Mesothelial cell of epicardium (in vitro differentiated cells): Measurements from ENCODE around the gene SUFU. TPM values are rescaled to one million over a fixed set of nuclear protein-coding genes. Genes with fewer than 3 reads are reported as not detected.

Experiments used
- DNase-seq, 2 experiments: peaks; one replicate each; pipeline ENCODE4 v3.0.0; 2021; ENCODE audit warnings: low spot score in 2 of 2; ENCODE audit not compliant: unreplicated experiment in 2 of 2
- H3K27ac Mint-ChIP-seq: 2 replicates; pipeline ENCODE4 v1.8.0; 2021; ENCODE audit warnings: mixed read lengths
- H3K27me3 Mint-ChIP-seq: 2 replicates; pipeline ENCODE4 v1.8.0; 2021; ENCODE audit warnings: low read depth, mixed read lengths
- H3K36me3 Mint-ChIP-seq: 2 replicates; pipeline ENCODE4 v1.8.0; 2021; ENCODE audit warnings: mixed read lengths
- H3K4me1 Mint-ChIP-seq: 2 replicates; pipeline ENCODE4 v1.8.0; 2021; ENCODE audit warnings: mixed read lengths
- H3K4me3 Mint-ChIP-seq: 2 replicates; pipeline ENCODE4 v1.8.0; 2021; ENCODE audit warnings: mild to moderate bottlenecking, moderate library complexity, mixed read lengths
- H3K9me3 Mint-ChIP-seq: 2 replicates; pipeline ENCODE4 v1.8.0; 2021; ENCODE audit warnings: mixed read lengths
- total RNA-seq: library from RNA; stranded (reverse); gene quantifications from 3 replicates; pipeline ENCODE4 v1.2.1, GENCODE V29; 2021
- TF ChIP-seq, protein P1 (sequence below): fragments of 200-600 bp; sonication (generic); IDR thresholded peaks from one replicate; pipeline ENCODE4 v1.5.0; 2021; ENCODE audit warnings: antibody characterized with exemption; ENCODE audit not compliant: unreplicated experiment

SUFU gene
- total RNA-seq, 1 donor from 2014 or later: 33.4 TPM

DNA sequence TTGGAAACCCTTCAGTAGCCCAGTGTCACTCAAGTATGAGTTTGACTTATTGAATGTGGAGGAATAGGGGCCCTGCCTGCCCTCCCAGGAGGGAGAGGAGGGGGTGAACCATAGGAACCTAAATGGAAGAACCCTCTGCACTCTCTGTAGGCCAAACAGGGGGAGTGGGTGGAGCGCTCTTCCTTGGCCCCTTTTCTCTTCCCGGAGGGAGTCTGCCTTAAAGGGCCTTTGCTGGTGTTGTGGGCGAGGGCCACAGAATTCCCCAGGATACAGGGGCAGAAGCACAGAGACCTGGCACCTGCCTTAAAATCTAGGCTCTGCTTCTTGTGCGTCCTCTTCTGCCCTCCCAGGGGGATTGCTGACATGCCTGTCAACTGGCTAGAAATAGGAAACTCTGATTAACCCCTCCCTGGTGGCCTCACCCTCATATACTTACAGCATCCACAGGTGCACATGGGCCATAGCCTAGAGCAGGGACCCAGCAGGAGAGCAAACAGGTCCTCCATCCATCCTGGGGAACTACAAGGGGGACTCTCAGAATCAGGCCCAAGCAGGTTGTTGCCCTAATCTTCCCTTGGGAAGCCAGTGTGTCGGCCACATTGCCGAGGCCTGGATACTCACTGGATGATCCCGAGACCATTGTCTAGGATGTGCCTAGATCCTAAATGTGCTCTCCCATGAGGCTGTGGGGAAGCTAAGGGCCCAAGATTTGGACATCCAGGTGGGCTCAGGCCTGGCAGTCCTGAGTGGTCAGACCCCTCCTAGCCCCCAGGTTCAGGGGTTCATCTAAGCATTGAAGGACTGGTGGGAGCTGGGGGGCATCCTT, 143.9 kb downstream of the SUFU start:
- Mint-ChIP-seq H3K27me3 (no peaks in the 10 kb centered on the region), H3K27ac (peak overlapping the region; percentile 9), H3K36me3 (no peaks in the 10 kb centered on the region), H3K9me3 (no peaks in the 10 kb centered on the region), H3K4me3 (peak overlapping the region; percentile 97), H3K4me1 (peaks cover 56% of the 10 kb centered on the region)
- TF ChIP-seq, protein P1, sequence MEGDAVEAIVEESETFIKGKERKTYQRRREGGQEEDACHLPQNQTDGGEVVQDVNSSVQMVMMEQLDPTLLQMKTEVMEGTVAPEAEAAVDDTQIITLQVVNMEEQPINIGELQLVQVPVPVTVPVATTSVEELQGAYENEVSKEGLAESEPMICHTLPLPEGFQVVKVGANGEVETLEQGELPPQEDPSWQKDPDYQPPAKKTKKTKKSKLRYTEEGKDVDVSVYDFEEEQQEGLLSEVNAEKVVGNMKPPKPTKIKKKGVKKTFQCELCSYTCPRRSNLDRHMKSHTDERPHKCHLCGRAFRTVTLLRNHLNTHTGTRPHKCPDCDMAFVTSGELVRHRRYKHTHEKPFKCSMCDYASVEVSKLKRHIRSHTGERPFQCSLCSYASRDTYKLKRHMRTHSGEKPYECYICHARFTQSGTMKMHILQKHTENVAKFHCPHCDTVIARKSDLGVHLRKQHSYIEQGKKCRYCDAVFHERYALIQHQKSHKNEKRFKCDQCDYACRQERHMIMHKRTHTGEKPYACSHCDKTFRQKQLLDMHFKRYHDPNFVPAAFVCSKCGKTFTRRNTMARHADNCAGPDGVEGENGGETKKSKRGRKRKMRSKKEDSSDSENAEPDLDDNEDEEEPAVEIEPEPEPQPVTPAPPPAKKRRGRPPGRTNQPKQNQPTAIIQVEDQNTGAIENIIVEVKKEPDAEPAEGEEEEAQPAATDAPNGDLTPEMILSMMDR: no peak
- no peak for DNase-seq

DNA sequence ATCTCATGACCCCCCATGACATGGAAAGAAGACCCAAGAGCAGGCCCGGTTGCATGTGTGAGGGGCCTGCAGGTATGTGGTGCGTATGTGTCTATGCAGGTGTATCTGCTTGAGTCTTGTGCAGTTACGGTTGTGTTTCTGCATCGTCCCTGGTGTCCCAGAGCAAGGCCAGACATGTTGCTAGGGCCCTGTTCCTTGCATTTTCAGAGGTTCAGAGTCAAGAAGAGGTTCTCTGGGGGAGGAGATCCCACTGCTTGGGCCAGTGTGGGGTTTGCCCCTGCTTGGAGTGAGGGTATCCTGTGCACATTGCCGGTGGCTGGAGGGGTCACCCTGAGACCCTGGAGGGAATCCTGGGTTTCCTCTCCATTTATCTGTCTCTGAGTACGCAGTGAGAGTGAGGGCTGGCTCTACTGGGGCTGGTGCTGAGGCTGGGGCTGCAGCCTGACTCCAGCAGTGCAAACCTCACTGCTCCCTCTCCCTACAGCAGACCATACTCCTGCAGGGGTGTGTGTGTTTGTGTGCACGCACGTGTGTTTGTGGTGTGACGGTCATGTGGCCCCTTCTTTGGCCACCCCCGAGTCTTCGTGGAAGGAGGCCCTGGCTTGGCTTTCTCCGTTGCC, 144.6 kb downstream of the SUFU start:
- H3K9me3 Mint-ChIP-seq: no peaks in the 10 kb centered on the region
- H3K27me3 Mint-ChIP-seq: no peaks in the 10 kb centered on the region
- H3K4me1 Mint-ChIP-seq: peaks cover 56% of the 10 kb centered on the region
- peak overlapping the region; percentile 9 for H3K27ac Mint-ChIP-seq
- no peak for DNase-seq
- no peaks in the 10 kb centered on the region for H3K36me3 Mint-ChIP-seq
- H3K4me3 Mint-ChIP-seq: peak overlapping the region; percentile 40
- TF ChIP-seq, protein P1: no peak

DNA sequence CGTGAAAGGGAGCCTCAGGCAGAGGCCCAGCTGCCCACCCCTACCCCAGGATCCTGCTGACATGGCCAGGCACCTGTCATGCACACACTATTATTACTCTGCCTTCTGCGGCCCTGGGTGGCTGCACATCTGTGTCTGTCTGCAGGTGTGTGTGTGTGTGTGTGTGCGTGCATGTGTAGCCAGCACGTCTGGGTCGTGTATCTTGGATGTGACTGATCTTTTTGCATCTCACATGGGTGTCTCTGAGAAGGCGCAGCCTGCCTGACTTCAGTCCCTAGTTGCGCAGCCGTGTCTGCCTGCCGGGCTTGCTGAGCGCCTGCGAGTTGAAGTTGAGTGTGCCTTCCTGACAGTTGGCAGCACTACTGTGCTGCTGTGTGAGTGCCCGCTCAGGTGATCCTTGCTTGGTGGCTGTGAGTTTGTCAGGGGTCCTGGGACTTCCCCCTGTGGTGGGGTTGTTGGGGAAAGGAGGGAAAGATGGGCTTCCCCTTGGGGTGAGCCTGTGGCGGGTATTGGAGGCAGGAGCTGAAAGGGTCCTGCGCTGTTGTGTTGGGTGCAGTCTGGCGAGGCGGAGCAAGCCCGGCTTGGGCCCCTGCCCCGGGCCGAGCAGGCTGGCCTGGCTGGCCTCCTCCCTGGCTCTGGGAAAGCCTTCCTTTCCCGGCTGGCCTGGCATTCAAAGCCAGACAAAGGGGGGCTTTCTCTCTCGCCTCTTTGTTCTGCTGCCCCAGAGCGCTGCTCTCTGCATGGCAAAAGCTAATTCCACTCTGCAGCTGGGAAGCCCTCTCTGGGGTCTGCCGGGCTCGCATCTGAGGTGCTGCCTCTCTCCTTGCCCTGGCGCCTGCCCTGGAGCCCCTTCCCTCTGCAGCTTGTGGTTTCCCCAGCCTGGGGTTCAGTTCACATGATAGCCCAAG, 145.4 kb downstream of the SUFU start:
- no peaks in the 10 kb centered on the region for H3K36me3 Mint-ChIP-seq
- H3K27me3 Mint-ChIP-seq: no peaks in the 10 kb centered on the region
- peaks cover 56% of the 10 kb centered on the region for H3K4me1 Mint-ChIP-seq
- H3K4me3 Mint-ChIP-seq: peak overlapping the region; percentile 18
- no peak for DNase-seq
- TF ChIP-seq, protein P1: no peak
- no peaks in the 10 kb centered on the region for H3K9me3 Mint-ChIP-seq
- peak overlapping the region; percentile 77 for H3K27ac Mint-ChIP-seq

DNA sequence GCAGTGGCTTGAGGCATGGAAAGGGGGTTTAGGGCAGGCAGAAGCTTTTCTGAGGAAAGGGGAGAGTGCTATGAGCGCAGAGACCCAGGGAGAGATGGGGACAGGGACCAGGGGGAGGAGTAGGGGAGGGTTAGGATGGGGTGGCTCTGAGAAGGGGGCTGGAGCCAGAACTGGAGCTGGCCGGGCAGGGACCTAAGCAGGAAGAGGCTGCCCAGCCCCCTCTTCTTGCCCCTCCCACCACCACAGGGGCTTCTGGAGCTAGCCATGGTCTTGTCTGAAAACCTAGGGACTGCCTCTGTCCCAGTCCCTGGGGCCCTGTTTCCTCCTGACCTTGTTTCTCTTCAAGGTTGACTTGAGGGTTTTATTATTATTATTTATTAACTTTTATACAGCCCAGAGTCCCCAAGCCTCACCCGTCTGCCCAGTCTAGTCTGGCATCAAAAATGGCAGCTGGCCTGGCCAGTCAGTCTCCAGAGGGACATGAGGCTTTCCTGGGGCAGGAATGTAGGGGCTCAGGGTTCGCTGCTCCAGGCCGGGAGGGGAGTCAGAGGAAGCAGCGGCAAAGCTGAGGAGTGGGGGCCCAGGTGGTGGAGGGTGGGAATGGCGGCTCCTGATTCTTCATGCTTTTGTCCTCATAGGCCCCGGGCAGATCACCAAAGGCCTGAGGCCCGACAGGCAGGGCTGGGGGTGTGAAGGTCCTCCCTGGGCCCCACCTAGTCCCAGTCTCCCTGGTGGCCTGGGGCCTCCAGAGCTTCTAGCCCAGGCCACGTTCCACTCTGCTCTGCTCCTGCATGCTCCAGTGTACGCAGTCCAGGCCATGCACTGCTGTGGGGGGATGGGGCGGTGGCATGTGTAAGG, 146.3 kb downstream of the SUFU start:
- Mint-ChIP-seq H3K27me3 (no peaks in the 10 kb centered on the region), H3K36me3 (peaks cover 6% of the 10 kb centered on the region), H3K27ac (peak overlapping the region; percentile 43)

More for the DNA sequence above, 146.3 kb downstream of the SUFU start:
- TF ChIP-seq, protein P1: no peak
- H3K9me3 Mint-ChIP-seq: no peaks in the 10 kb centered on the region
- H3K4me3 Mint-ChIP-seq: peak overlapping the region; percentile 17
- peaks cover 52% of the 10 kb centered on the region for H3K4me1 Mint-ChIP-seq
- DNase-seq: no peak
